ENCODE data around the gene TFF2. TPM values are rescaled to one million over a fixed set of nuclear protein-coding genes. Genes with fewer than 3 reads are reported as not detected.

Gene TFF2
- polyA plus RNA-seq, 4 donors, result 0.21 to 5.0 (median 1.4) TPM; not detected in 1

DNA sequence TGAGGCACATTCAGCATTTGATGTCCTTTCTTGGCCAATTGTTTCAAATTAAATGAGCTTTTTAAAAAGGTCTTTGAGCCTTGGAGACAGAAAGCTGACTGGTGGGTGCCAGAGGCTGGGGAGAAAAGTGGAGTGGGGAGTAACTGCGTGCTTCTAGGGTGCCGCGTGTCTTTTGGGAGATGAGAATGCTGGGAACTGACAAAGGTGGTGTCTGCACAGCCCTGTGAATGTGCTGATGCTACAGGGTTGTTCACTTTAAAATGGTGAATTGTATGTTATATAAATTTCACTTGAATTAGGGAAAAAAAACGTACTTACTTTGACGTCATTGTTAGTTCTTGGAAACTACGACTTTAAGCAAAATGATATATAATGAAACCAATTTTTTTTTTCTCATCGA lies 23.7 kb upstream of the TFF2 start:
- DNase-seq (no peak), FAIRE-seq (no peak)
- Histone ChIP-seq H3K36me3 (ENCODE audit: control insufficient read depth in 3 of 3, insufficient read depth in 2 of 3, low read depth in 1 of 3, low read length in 3 of 3) (peaks cover 0 to 12% (median 0%) of the 10 kb centered on the region in 3 donors), H3K9me3 (ENCODE audit: control insufficient read depth in 2 of 2, insufficient read depth in 1 of 2, low read depth in 1 of 2, low read length in 1 of 2) (no peaks in the 10 kb centered on the region), H3K4me1 (ENCODE audit: control insufficient read depth in 3 of 3, insufficient read depth in 2 of 3, low read depth in 1 of 3, low read length in 2 of 3) (peaks cover 0 to 14% (median 0%) of the 10 kb centered on the region in 3 donors), H3K27ac (ENCODE audit: low read depth in 1 of 3, low read length in 2 of 3) (no peak overlapping the region), H3K4me3 (ENCODE audit: low read depth in 1 of 3, low read length in 3 of 3) (no peak overlapping the region), H3K27me3 (ENCODE audit: control insufficient read depth in 3 of 3, insufficient read depth in 3 of 3, low read length in 3 of 3) (no peaks in the 10 kb centered on the region)
- WGBS, 3 donors, result 73 to 89% (median 81%) methylated on average over 7 of the region's 7 CpGs

GRCh38 chr21:42373908-42374455 lies 23.2 kb upstream of the TFF2 start:
- no peaks in the 10 kb centered on the region for H3K9me3 ChIP-seq (ENCODE audit: control insufficient read depth in 2 of 2, insufficient read depth in 1 of 2, low read depth in 1 of 2, low read length in 1 of 2)
- H3K27me3 ChIP-seq (ENCODE audit: control insufficient read depth in 3 of 3, insufficient read depth in 3 of 3, low read length in 3 of 3), result no peaks in the 10 kb centered on the region
- DNase-seq, result no peak
- peaks cover 0 to 14% (median 0%) of the 10 kb centered on the region in 3 donors for H3K4me1 ChIP-seq (ENCODE audit: control insufficient read depth in 3 of 3, insufficient read depth in 2 of 3, low read depth in 1 of 3, low read length in 2 of 3)
- peaks cover 0 to 12% (median 0%) of the 10 kb centered on the region in 3 donors for H3K36me3 ChIP-seq (ENCODE audit: control insufficient read depth in 3 of 3, insufficient read depth in 2 of 3, low read depth in 1 of 3, low read length in 3 of 3)
- H3K4me3 ChIP-seq (ENCODE audit: low read depth in 1 of 3, low read length in 3 of 3), result no peak overlapping the region
- WGBS, 3 donors, result 79 to 82% (median 80%) methylated on average over 16 of the region's 16 CpGs
- no peak for FAIRE-seq
- no peak overlapping the region for H3K27ac ChIP-seq (ENCODE audit: low read depth in 1 of 3, low read length in 2 of 3)

GRCh38 chr21:42373196-42373907 lies 22.6 kb upstream of the TFF2 start:
- no peak overlapping the region for H3K4me3 ChIP-seq (ENCODE audit: low read depth in 1 of 3, low read length in 3 of 3)
- WGBS, 3 donors, result 71 to 83% (median 76%) methylated on average over 25 of the region's 25 CpGs
- peaks cover 0 to 14% (median 0%) of the 10 kb centered on the region in 3 donors for H3K4me1 ChIP-seq (ENCODE audit: control insufficient read depth in 3 of 3, insufficient read depth in 2 of 3, low read depth in 1 of 3, low read length in 2 of 3)
- H3K27me3 ChIP-seq (ENCODE audit: control insufficient read depth in 3 of 3, insufficient read depth in 3 of 3, low read length in 3 of 3), result no peaks in the 10 kb centered on the region
- H3K27ac ChIP-seq (ENCODE audit: low read depth in 1 of 3, low read length in 2 of 3), result no peak overlapping the region
- DNase-seq, result no peak
- H3K36me3 ChIP-seq (ENCODE audit: control insufficient read depth in 3 of 3, insufficient read depth in 2 of 3, low read depth in 1 of 3, low read length in 3 of 3), result peaks cover 0 to 12% (median 0%) of the 10 kb centered on the region in 3 donors
- FAIRE-seq, result no peak
- no peaks in the 10 kb centered on the region for H3K9me3 ChIP-seq (ENCODE audit: control insufficient read depth in 2 of 2, insufficient read depth in 1 of 2, low read depth in 1 of 2, low read length in 1 of 2)

DNA sequence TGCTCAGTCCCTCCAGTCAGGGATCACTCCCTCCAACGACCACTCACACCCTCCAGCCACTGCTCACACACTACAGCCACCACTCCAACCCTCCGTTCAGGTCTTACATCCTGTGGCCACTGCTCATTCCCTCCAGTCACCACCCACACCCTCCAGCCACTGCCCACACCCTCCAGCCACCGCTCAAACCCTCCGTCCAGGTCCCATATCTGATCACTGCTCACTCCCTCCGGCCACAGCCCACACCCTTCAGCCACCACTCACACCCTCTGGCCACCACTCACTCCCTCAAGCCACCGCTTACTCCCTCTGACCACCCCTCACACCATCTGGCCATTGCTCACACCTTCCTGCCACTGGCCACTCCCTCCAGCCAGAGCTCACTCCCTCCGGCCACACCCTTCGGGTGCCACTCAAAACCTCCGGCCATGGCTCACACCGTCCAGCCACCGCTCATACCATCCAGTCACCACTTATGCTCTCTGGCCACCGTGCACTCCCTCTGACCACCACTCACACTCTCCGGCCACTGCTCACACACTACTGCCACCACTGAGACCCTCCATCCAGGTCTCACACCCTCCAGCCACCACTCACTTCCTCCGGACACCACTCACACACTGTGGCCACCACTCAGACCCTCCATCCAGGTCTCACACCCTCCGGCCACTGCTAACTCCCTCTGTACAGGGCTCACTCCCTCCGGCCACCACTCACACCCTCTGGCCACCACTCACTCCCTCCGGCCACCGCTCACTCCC lies 20.3 kb upstream of the TFF2 start:
- FAIRE-seq, result no peak

DNA sequence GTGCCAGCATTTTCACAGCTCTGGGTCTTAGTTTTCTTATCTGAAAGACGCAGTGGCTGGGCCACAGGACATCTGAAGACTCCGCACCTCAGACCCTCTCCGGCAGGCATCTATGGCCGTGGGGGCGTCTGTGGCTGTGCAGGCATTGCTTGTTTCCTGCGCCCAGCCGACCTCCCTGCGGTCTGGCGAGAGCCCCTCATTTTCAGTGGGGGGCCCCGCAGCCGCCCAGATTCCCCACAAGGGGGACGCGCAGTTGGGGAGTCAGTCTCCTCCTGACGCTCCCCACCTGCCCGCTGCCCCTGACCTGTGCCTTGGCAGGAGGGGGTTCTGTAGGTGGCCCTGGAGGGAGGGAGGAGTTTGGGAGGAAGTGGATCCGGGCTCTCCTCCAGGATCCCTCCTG lies 19.0 kb upstream of the TFF2 start:
- no peak for DNase-seq
- 76 to 87% (median 81%) methylated on average over 16 of the region's 16 CpGs for WGBS, 3 donors
- Histone ChIP-seq H3K36me3 (ENCODE audit: control insufficient read depth in 3 of 3, insufficient read depth in 2 of 3, low read depth in 1 of 3, low read length in 3 of 3) (peaks cover 0 to 10% (median 0%) of the 10 kb centered on the region in 3 donors), H3K9me3 (ENCODE audit: control insufficient read depth in 2 of 2, insufficient read depth in 1 of 2, low read depth in 1 of 2, low read length in 1 of 2) (no peaks in the 10 kb centered on the region), H3K27ac (ENCODE audit: low read depth in 1 of 3, low read length in 2 of 3) (no peak overlapping the region), H3K4me1 (ENCODE audit: control insufficient read depth in 3 of 3, insufficient read depth in 2 of 3, low read depth in 1 of 3, low read length in 2 of 3) (peaks cover 0 to 23% (median 0%) of the 10 kb centered on the region in 3 donors), H3K27me3 (ENCODE audit: control insufficient read depth in 3 of 3, insufficient read depth in 3 of 3, low read length in 3 of 3) (no peaks in the 10 kb centered on the region), H3K4me3 (ENCODE audit: low read depth in 1 of 3, low read length in 3 of 3) (no peak overlapping the region)
- FAIRE-seq, result no peak

More for the DNA sequence above, 20.3 kb upstream of the TFF2 start:
- no peaks in the 10 kb centered on the region for H3K9me3 ChIP-seq (ENCODE audit: control insufficient read depth in 2 of 2, insufficient read depth in 1 of 2, low read depth in 1 of 2, low read length in 1 of 2)
- H3K4me3 ChIP-seq (ENCODE audit: low read depth in 1 of 3, low read length in 3 of 3), result no peak overlapping the region
- H3K27ac ChIP-seq (ENCODE audit: low read depth in 1 of 3, low read length in 2 of 3), result no peak overlapping the region
- no peak for DNase-seq
- no peaks in the 10 kb centered on the region for H3K27me3 ChIP-seq (ENCODE audit: control insufficient read depth in 3 of 3, insufficient read depth in 3 of 3, low read length in 3 of 3)
- 82 to 87% (median 86%) methylated on average over 18 of the region's 18 CpGs for WGBS, 3 donors
- H3K36me3 ChIP-seq (ENCODE audit: control insufficient read depth in 3 of 3, insufficient read depth in 2 of 3, low read depth in 1 of 3, low read length in 3 of 3), result peaks cover 0 to 10% (median 0%) of the 10 kb centered on the region in 3 donors
- H3K4me1 ChIP-seq (ENCODE audit: control insufficient read depth in 3 of 3, insufficient read depth in 2 of 3, low read depth in 1 of 3, low read length in 2 of 3), result peaks cover 0 to 29% (median 0%) of the 10 kb centered on the region in 3 donors

- Histone ChIP-seq H3K27me3 (ENCODE audit: control insufficient read depth in 3 of 3, insufficient read depth in 3 of 3, low read length in 3 of 3) (no peaks in the 10 kb centered on the region), H3K36me3 (ENCODE audit: control insufficient read depth in 3 of 3, insufficient read depth in 2 of 3, low read depth in 1 of 3, low read length in 3 of 3) (peaks cover 0 to 8% (median 0%) of the 10 kb centered on the region in 3 donors), H3K4me3 (ENCODE audit: low read depth in 1 of 3, low read length in 3 of 3) (no peak overlapping the region), H3K27ac (ENCODE audit: low read depth in 1 of 3, low read length in 2 of 3) (no peak overlapping the region), H3K4me1 (ENCODE audit: control insufficient read depth in 3 of 3, insufficient read depth in 2 of 3, low read depth in 1 of 3, low read length in 2 of 3) (peaks cover 0 to 23% (median 0%) of the 10 kb centered on the region in 3 donors), H3K9me3 (ENCODE audit: control insufficient read depth in 2 of 2, insufficient read depth in 1 of 2, low read depth in 1 of 2, low read length in 1 of 2) (no peaks in the 10 kb centered on the region)
- 81 to 85% (median 82%) methylated on average over 14 of the region's 14 CpGs for WGBS, 3 donors
- DNase-seq (peak in 1 of 2 donors; percentile 59), FAIRE-seq (no peak)
Measured at GRCh38 chr21:42367367-42368165, 16.8 kb upstream of the TFF2 start.

DNA sequence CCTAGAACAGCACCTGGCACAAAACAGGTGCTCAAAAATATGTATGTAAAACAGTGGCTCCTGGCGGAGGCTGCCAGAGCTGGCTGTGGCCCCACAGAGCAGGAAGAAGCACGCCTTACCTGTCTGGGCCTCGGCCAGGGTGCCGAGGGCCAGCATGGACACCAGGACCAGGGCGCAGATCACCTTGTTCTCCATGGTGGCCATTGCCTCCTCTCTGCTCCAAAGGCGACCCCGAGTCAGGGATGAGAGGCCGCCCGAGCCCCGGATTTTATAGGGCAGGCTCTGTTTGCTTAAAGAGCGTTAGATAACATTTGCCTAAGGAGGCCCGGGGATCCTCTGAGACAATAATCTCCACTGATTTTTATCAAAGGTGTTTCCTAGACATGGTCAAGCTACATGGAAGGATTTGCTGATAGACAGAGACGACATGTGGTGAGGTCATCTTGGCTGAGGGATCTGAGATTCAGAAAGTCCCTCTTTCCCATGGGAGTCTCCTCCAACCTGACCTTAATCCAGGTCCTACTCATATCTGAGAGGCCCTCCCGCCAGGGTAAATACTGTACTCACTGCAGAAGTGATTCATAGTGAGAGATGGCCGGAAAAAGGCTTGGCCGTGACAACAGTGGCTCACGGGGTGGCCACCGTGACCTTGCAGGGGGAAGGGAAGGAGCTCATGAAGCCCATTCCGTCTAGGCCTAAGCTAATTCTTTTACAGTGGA lies 15.7 kb upstream of the TFF2 start, which contains the start of gene TFF1:
Gene TFF1, minus strand, starts transcription at position 244 of the 719 bp plus-strand sequence. Its CDS starts 40 bp downstream, at position 204.
- H3K4me1 ChIP-seq (ENCODE audit: control insufficient read depth in 3 of 3, insufficient read depth in 2 of 3, low read depth in 1 of 3, low read length in 2 of 3), result peaks cover 0 to 23% (median 0%) of the 10 kb centered on the region in 3 donors
- FAIRE-seq (no peak), DNase-seq (peak; percentile 30 to 86)
- peak within 1 kb of the TSS in 1 of 3 donors; percentile 65 for H3K27ac ChIP-seq (ENCODE audit: low read depth in 1 of 3, low read length in 2 of 3)
- 60 to 71% (median 68%) methylated on average over 19 of the region's 19 CpGs for WGBS, 3 donors
- H3K27me3 ChIP-seq (ENCODE audit: control insufficient read depth in 3 of 3, insufficient read depth in 3 of 3, low read length in 3 of 3), result no peaks in the 10 kb centered on the region
- no peak within 1 kb of the TSS for H3K4me3 ChIP-seq (ENCODE audit: low read depth in 1 of 3, low read length in 3 of 3)
- H3K9me3 ChIP-seq (ENCODE audit: control insufficient read depth in 2 of 2, insufficient read depth in 1 of 2, low read depth in 1 of 2, low read length in 1 of 2), result no peaks in the 10 kb centered on the region
- H3K36me3 ChIP-seq (ENCODE audit: control insufficient read depth in 3 of 3, insufficient read depth in 2 of 3, low read depth in 1 of 3, low read length in 3 of 3), result peaks cover 0 to 3% (median 0%) of the 10 kb centered on the region in 3 donors

All from small intestine (tissue), 7 donors.